WTC11 (cell line): ENCODE data around the gene ARAP3. TPM values are rescaled to one million over a fixed set of nuclear protein-coding genes. Genes with fewer than 3 reads are reported as not detected.

Experiments used
- ATAC-seq: fragments of 200-7000 bp; cut with Tn5 transposase; 2 replicates; pipeline ENCODE4 v1.10.0; 2021; ENCODE audit warnings: mild to moderate bottlenecking, moderate library complexity
- CTCF ChIA-PET: fragments of 300-600 bp; sonication (Branson Sonifier 250); formaldehyde crosslinking; loops from one replicate; lab custom pipeline; 2021; ENCODE audit warnings: antibody characterized with exemption; lab: Charles Lee
- POLR2A ChIA-PET: fragments of 350-600 bp; sonication (Branson Sonifier 250); formaldehyde crosslinking; loops from one replicate; lab custom pipeline; 2021; ENCODE audit warnings: antibody characterized with exemption; lab: Charles Lee
- DNase-seq: peaks from one replicate; pipeline ENCODE4 v3.0.0; 2021; ENCODE audit warnings: low spot score
- H3K27ac Mint-ChIP-seq: 2 replicates; pipeline ENCODE4 v1.8.0; 2021; ENCODE audit warnings: mixed read lengths
- H3K27me3 Mint-ChIP-seq: 2 replicates; pipeline ENCODE4 v1.8.0; 2021; ENCODE audit warnings: low read depth, mild to moderate bottlenecking, moderate library complexity, mixed read lengths
- H3K36me3 Mint-ChIP-seq: 2 replicates; pipeline ENCODE4 v1.8.0; 2021; ENCODE audit warnings: mixed read lengths
- H3K4me1 Mint-ChIP-seq: 2 replicates; pipeline ENCODE4 v1.8.0; 2022; ENCODE audit warnings: mixed read lengths
- H3K4me3 Mint-ChIP-seq: 2 replicates; pipeline ENCODE4 v1.8.0; 2021; ENCODE audit warnings: mild to moderate bottlenecking, moderate library complexity, mixed read lengths
- H3K9me3 Mint-ChIP-seq: 2 replicates; pipeline ENCODE4 v1.8.0; 2021; ENCODE audit warnings: mixed read lengths
- AFF4 ChIP-seq: sonication (generic); formaldehyde crosslinking; IDR thresholded peaks from 2 replicates; pipeline ENCODE4 v1.8.1; 2023; ENCODE audit warnings: mild to moderate bottlenecking, missing genetic modification reagents, borderline replicate concordance
- AR ChIP-seq: fragments of 250-450 bp; sonication (Bioruptor Pico); IDR thresholded peaks from 2 replicates; pipeline ENCODE4 v1.9.0; 2021; ENCODE audit warnings: mild to moderate bottlenecking
- ATF1 ChIP-seq: sonication (generic); formaldehyde crosslinking; IDR thresholded peaks from 2 replicates; pipeline ENCODE4 v1.8.1; 2023; ENCODE audit warnings: mild to moderate bottlenecking, moderate library complexity, missing genetic modification reagents
- CREM ChIP-seq: sonication (generic); formaldehyde crosslinking; IDR thresholded peaks from 2 replicates; pipeline ENCODE4 v1.8.1; 2022; ENCODE audit warnings: mild to moderate bottlenecking, missing genetic modification reagents, moderate library complexity
- NFE2L1 ChIP-seq: sonication (generic); formaldehyde crosslinking; IDR thresholded peaks from 2 replicates; pipeline ENCODE4 v1.8.1; 2023; ENCODE audit warnings: missing genetic modification reagents
- NR1H2 ChIP-seq: sonication (generic); formaldehyde crosslinking; IDR thresholded peaks from 2 replicates; pipeline ENCODE4 v1.9.0; 2021; ENCODE audit warnings: mild to moderate bottlenecking, moderate library complexity, missing genetic modification reagents
- RELA ChIP-seq: sonication (generic); formaldehyde crosslinking; IDR thresholded peaks from 2 replicates; pipeline ENCODE4 v1.8.1; 2022; ENCODE audit warnings: missing genetic modification reagents, mild to moderate bottlenecking, borderline replicate concordance
- ZNF396 ChIP-seq: fragments of 250-450 bp; sonication (Bioruptor Pico); IDR thresholded peaks from 2 replicates; pipeline ENCODE4 v1.8.0; 2021; ENCODE audit warnings: mild to moderate bottlenecking, moderate library complexity, borderline replicate concordance
- ZNF423 ChIP-seq: fragments of 250-450 bp; sonication (Bioruptor Pico); IDR thresholded peaks from 2 replicates; pipeline ENCODE4 v2.1.2; 2022; ENCODE audit warnings: mild to moderate bottlenecking, moderate library complexity
- ZNF532 ChIP-seq: fragments of 250-450 bp; sonication (Bioruptor Pico); IDR thresholded peaks from 2 replicates; pipeline ENCODE4 v1.9.0; 2021; ENCODE audit warnings: mild to moderate bottlenecking, borderline replicate concordance
- total RNA-seq: library from RNA; stranded (reverse); gene quantifications from 3 replicates; pipeline ENCODE4 v1.2.3, GENCODE V29; 2021
- TF ChIP-seq, protein P1 (sequence below): sonication (generic); formaldehyde crosslinking; conservative IDR thresholded peaks from 2 replicates; pipeline ENCODE4 v1.8.1; 2022; ENCODE audit warnings: mild to moderate bottlenecking, missing genetic modification reagents
- TF ChIP-seq, protein P2 (sequence below): sonication (generic); formaldehyde crosslinking; IDR thresholded peaks from 2 replicates; pipeline ENCODE4 v1.8.1; 2022; ENCODE audit warnings: mild to moderate bottlenecking, moderate library complexity, missing genetic modification reagents
- TF ChIP-seq, protein P3 (sequence below): sonication (generic); formaldehyde crosslinking; IDR thresholded peaks from 2 replicates; pipeline ENCODE4 v1.8.1; 2022; ENCODE audit warnings: mild to moderate bottlenecking, missing genetic modification reagents, moderate library complexity, borderline replicate concordance
- TF ChIP-seq, protein P4 (sequence below): fragments of 250-450 bp; sonication (Bioruptor Pico); IDR thresholded peaks from 2 replicates; pipeline ENCODE4 v2.1.2; 2022; ENCODE audit warnings: mild to moderate bottlenecking, moderate library complexity
- TF ChIP-seq, protein P5 (sequence below): sonication (generic); formaldehyde crosslinking; IDR thresholded peaks from 2 replicates; pipeline ENCODE4 v1.8.1; 2023; ENCODE audit warnings: mild to moderate bottlenecking, missing genetic modification reagents, moderate library complexity
- TF ChIP-seq, protein P6 (sequence below): sonication (generic); formaldehyde crosslinking; IDR thresholded peaks from 2 replicates; pipeline ENCODE4 v1.8.1; 2023; ENCODE audit warnings: mild to moderate bottlenecking, missing genetic modification reagents

ARAP3 gene
- total RNA-seq, 1 experiment from 2014 or later: 60.4 TPM

DNA sequence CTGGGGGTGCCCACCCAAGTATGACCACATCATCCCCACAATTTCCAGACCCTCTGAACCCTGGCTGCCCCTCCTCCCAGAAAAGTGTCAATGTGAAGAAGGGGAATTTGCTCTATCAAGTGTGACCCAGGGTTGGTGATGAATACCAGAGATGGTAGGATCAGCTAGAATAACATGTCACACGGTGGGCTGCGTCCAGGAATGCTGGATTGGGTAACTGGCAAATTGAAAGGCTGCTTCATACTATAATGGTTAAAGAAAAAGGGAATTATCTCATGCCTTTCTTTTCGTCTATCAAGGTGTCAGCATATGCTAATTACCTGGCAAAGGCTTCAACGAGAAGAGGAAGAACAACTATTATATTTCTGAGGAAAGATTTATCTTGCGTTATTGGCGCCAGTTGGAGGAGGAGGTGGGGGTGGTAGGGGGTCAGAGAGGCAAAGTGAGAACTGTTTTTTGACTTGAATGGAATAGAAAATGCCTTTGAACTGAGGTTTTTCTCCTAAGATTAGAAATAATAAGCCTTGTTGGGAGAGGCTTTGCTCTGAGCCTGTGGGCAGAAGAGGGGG is 27.8 kb upstream of the ARAP3 start:
- no peaks in the 10 kb centered on the region; the same call in 1 of the 2 replicates for H3K27me3 Mint-ChIP-seq
- H3K36me3 Mint-ChIP-seq: no peaks in the 10 kb centered on the region
- ChIA-PET POLR2A (no interaction called here), CTCF (interaction anchor here (1.9 kb wide), 1 partner anchor 169 kb away, joined by 4 read pairs; no protein-coding TSS in a partner anchor)
- TF ChIP-seq NFE2L1 (CRISPR knock-in tag) (no peak), ATF1 (CRISPR knock-in tag) (no peak), RELA (CRISPR knock-in tag) (no peak), ZNF423 (CRISPR knock-in tag) (no peak), AR (no peak), CREM (CRISPR knock-in tag) (no peak), AFF4 (CRISPR knock-in tag) (no peak), NR1H2 (no peak), ZNF396 (CRISPR knock-in tag) (no peak), ZNF532 (CRISPR knock-in tag) (no peak)
- TF ChIP-seq, protein P1, sequence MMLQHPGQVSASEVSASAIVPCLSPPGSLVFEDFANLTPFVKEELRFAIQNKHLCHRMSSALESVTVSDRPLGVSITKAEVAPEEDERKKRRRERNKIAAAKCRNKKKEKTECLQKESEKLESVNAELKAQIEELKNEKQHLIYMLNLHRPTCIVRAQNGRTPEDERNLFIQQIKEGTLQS (CRISPR knock-in tag): no peak
- TF ChIP-seq, protein P2, sequence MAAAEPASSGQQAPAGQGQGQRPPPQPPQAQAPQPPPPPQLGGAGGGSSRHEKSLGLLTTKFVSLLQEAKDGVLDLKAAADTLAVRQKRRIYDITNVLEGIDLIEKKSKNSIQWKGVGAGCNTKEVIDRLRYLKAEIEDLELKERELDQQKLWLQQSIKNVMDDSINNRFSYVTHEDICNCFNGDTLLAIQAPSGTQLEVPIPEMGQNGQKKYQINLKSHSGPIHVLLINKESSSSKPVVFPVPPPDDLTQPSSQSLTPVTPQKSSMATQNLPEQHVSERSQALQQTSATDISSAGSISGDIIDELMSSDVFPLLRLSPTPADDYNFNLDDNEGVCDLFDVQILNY (CRISPR knock-in tag): no peak
- TF ChIP-seq, protein P3, sequence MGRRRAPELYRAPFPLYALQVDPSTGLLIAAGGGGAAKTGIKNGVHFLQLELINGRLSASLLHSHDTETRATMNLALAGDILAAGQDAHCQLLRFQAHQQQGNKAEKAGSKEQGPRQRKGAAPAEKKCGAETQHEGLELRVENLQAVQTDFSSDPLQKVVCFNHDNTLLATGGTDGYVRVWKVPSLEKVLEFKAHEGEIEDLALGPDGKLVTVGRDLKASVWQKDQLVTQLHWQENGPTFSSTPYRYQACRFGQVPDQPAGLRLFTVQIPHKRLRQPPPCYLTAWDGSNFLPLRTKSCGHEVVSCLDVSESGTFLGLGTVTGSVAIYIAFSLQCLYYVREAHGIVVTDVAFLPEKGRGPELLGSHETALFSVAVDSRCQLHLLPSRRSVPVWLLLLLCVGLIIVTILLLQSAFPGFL (CRISPR knock-in tag): no peak
- TF ChIP-seq, protein P4, sequence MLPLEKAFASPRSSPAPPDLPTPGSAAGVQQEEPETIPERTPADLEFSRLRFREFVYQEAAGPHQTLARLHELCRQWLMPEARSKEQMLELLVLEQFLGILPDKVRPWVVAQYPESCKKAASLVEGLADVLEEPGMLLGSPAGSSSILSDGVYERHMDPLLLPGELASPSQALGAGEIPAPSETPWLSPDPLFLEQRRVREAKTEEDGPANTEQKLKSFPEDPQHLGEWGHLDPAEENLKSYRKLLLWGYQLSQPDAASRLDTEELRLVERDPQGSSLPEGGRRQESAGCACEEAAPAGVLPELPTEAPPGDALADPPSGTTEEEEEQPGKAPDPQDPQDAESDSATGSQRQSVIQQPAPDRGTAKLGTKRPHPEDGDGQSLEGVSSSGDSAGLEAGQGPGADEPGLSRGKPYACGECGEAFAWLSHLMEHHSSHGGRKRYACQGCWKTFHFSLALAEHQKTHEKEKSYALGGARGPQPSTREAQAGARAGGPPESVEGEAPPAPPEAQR: no peak
- TF ChIP-seq, protein P5, sequence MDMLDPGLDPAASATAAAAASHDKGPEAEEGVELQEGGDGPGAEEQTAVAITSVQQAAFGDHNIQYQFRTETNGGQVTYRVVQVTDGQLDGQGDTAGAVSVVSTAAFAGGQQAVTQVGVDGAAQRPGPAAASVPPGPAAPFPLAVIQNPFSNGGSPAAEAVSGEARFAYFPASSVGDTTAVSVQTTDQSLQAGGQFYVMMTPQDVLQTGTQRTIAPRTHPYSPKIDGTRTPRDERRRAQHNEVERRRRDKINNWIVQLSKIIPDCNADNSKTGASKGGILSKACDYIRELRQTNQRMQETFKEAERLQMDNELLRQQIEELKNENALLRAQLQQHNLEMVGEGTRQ (CRISPR knock-in tag): no peak
- TF ChIP-seq, protein P6, sequence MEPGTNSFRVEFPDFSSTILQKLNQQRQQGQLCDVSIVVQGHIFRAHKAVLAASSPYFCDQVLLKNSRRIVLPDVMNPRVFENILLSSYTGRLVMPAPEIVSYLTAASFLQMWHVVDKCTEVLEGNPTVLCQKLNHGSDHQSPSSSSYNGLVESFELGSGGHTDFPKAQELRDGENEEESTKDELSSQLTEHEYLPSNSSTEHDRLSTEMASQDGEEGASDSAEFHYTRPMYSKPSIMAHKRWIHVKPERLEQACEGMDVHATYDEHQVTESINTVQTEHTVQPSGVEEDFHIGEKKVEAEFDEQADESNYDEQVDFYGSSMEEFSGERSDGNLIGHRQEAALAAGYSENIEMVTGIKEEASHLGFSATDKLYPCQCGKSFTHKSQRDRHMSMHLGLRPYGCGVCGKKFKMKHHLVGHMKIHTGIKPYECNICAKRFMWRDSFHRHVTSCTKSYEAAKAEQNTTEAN: no peak
- DNase-seq: no peak
- H3K9me3 Mint-ChIP-seq: no peaks in the 10 kb centered on the region
- H3K27ac Mint-ChIP-seq: no peak overlapping the region
- no peak overlapping the region for H3K4me3 Mint-ChIP-seq
- peaks cover 11% of the 10 kb centered on the region for H3K4me1 Mint-ChIP-seq
- ATAC-seq: no peak
